ENCODE results near the gene RNF7.
"Not testable (repeated sequence)": the region's sequence is repeated elsewhere in the genome, so short reads cannot be mapped to it uniquely, and the experiment has no call there.

The RNF7 gene

DNA sequence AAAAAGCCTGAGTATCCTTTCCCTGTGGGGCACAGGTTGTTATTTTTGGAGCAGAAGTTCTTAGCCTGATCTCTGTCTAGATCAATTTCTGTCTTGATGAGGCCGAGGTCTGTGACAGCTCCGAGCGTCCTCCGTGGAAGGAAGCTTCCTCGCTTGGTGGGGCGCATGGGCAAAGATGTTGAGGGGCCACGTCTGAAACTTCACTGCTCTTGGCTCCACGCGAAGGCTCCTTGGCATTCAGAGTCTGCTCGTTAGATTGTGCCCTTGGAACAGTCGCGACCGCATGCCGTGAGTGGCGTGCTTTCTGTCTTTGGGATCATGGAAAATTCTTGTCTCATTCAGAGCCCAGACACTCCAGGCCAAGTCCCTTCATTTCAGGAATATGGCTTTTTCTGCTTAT lies 38.8 kb downstream of the RNF7 start:
- Histone ChIP-seq H3K4me3 (no peak overlapping the region), H3K4me1 (no peaks in the 10 kb centered on the region)
- in situ Hi-C loops (cut with MboI; ENCODE audit: low sequenced_read_pairs), result no loop called here

GRCh38 chr3:141777957-141778813 lies 40.1 kb downstream of the RNF7 start:
- DNase-seq (ENCODE audit: low spot score in 2 of 2), result no peak
- Histone ChIP-seq H3K9me3 (no peaks in the 10 kb centered on the region), H3K4me1 (no peaks in the 10 kb centered on the region), H3K4me3 (no peak overlapping the region), H3K36me3 (replicated peaks) (no peaks in the 10 kb centered on the region), H3K27me3 (ENCODE audit: low read depth) (no peaks in the 10 kb centered on the region)
- in situ Hi-C loops (cut with MboI; ENCODE audit: low sequenced_read_pairs), result no loop called here

More for the DNA sequence above, 38.8 kb downstream of the RNF7 start:
- Histone ChIP-seq H3K27me3 (ENCODE audit: low read depth) (no peaks in the 10 kb centered on the region), H3K9me3 (no peaks in the 10 kb centered on the region), H3K36me3 (replicated peaks) (no peaks in the 10 kb centered on the region)
- DNase-seq (ENCODE audit: low spot score in 2 of 2), result no peak

DNA sequence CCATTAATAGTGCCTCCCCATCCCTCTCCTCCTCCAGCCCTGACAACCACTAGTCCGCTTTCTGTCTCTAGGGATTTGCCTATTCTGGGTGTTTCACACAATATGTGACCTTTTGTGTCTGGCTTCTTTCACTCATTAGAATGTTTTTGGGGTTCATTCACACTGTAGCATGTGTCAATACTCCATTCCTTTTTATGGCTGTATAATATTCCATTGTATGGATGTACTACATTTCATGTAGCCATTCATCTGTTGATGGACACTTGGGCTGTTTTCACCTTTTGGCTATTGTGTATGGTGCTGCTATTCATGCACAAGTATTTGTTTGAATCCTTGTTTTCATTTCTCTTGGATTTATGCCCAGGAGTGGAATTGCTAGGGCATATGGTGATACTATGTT lies 41.6 kb downstream of the RNF7 start:
- Histone ChIP-seq H3K9me3 (no peaks in the 10 kb centered on the region), H3K36me3 (replicated peaks) (no peaks in the 10 kb centered on the region), H3K4me1 (no peaks in the 10 kb centered on the region), H3K27me3 (ENCODE audit: low read depth) (no peaks in the 10 kb centered on the region), H3K4me3 (no peak overlapping the region)
- DNase-seq (ENCODE audit: low spot score in 2 of 2), result no peak
- in situ Hi-C loops (cut with MboI; ENCODE audit: low sequenced_read_pairs), result no loop called here

GRCh38 chr3:141782386-141782932 lies 44.4 kb downstream of the RNF7 start:
- Histone ChIP-seq H3K27me3 (ENCODE audit: low read depth) (no peaks in the 10 kb centered on the region), H3K4me1 (no peaks in the 10 kb centered on the region), H3K9me3 (no peaks in the 10 kb centered on the region), H3K4me3 (no peak overlapping the region), H3K36me3 (replicated peaks) (no peaks in the 10 kb centered on the region)
- in situ Hi-C loops (cut with MboI; ENCODE audit: low sequenced_read_pairs), result no loop called here
- no peak for DNase-seq (ENCODE audit: low spot score in 2 of 2)

DNA sequence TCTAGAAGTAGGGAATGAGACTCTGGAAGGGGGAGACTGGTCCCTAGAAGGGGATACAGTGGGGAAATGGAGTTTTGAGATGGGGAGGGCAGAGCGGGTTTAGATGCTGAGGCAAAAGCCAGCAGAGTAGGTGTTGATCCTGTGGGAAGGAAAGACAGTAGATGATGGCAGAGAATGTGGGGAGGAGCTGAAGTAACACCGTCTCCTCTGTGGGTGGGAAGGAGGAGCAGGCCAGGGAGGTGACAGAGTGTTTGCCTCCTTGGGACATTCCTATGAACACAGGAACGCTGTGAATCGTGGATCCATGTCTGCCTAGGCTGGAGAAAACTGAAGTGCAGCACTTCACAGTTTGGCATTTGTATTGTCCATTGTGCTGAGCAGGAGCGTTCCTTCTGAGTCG lies 45.5 kb downstream of the RNF7 start:
- Histone ChIP-seq H3K4me1 (no peaks in the 10 kb centered on the region), H3K4me3 (no peak overlapping the region), H3K36me3 (replicated peaks) (no peaks in the 10 kb centered on the region), H3K27me3 (ENCODE audit: low read depth) (no peaks in the 10 kb centered on the region), H3K9me3 (no peaks in the 10 kb centered on the region)
- in situ Hi-C loops (cut with MboI; ENCODE audit: low sequenced_read_pairs), result no loop called here
- no peak for DNase-seq (ENCODE audit: low spot score in 2 of 2)

DNA sequence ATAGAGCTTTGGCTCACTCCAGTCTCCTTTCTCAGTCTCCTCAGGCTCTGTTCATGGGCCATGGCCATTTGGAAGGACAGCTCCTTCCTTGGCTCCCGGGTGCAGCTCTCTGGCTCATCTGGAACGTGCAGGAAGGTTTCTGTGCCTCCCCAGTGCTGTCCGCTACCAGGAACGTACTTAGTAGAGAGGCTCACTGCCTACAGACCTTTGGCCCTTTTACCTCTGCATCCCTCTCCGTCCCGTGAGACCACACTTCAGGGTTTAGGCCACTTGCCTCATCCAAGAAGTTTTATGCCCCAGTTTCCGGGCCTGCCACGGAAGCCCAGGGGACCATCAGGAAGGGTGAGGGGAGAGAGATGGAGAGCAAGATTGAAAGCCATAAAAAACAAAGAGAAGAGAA lies 46.0 kb downstream of the RNF7 start:
- Histone ChIP-seq H3K4me3 (no peak overlapping the region), H3K9me3 (no peaks in the 10 kb centered on the region), H3K4me1 (no peaks in the 10 kb centered on the region), H3K36me3 (replicated peaks) (no peaks in the 10 kb centered on the region), H3K27me3 (ENCODE audit: low read depth) (no peaks in the 10 kb centered on the region)
- no peak for DNase-seq (ENCODE audit: low spot score in 2 of 2)
- in situ Hi-C loops (cut with MboI; ENCODE audit: low sequenced_read_pairs), result no loop called here

DNA sequence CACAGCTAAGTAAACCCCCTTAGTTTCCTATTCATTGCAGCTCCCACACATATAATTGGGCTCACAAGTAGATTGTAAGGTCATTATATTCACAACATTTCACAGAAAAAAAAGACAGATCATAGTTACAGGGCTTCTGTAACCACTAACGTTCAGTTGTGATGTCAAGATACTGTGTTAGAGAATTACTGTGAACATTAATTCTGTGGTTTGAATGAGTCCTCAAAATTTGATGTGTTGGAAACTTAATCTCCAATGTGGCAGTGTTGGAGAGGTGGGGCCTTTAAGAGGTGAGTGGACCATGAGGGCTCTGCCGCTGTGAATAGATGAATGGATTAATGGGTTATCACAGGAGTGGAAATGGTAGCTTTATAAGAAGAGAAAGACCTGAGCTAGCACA lies 46.4 kb downstream of the RNF7 start:
- no peaks in the 10 kb centered on the region for H3K36me3 ChIP-seq (replicated peaks)
- in situ Hi-C loops (cut with MboI; ENCODE audit: low sequenced_read_pairs), result no loop called here
- H3K27me3 ChIP-seq (ENCODE audit: low read depth), result no peaks in the 10 kb centered on the region
- no peaks in the 10 kb centered on the region for H3K4me1 ChIP-seq
- H3K4me3 ChIP-seq, result no peak overlapping the region
- no peaks in the 10 kb centered on the region for H3K9me3 ChIP-seq
- DNase-seq (ENCODE audit: low spot score in 2 of 2), result no peak

DNA sequence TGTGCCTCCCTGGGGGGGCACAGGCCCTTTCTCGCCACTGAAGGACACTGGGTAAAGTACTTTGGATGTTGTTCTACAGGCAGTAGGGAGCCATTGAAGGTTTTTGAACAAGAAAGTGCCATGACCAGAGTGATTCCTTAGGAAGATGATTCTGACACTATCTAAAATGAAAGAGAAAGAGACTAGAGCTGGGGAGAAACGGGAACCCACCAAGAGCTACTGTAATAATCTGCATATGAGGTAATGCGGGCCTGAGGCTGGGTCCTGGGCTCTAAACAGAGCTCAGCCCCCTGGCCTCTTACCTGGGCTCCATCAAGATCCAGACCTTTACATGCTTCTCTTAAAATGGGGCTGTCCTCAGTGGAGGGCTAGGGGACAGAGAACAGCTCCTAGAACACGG lies 50.1 kb downstream of the RNF7 start:
- in situ Hi-C loops (cut with MboI; ENCODE audit: low sequenced_read_pairs), result no loop called here
- no peak overlapping the region for H3K4me3 ChIP-seq

GRCh38 chr3:141788750-141789149 lies 50.7 kb downstream of the RNF7 start:
- H3K9me3 ChIP-seq; DNase-seq (ENCODE audit: low spot score in 2 of 2); in situ Hi-C loops (cut with MboI; ENCODE audit: low sequenced_read_pairs); H3K27me3 ChIP-seq (ENCODE audit: low read depth); H3K4me1 ChIP-seq; H3K4me3 ChIP-seq; H3K36me3 ChIP-seq (replicated peaks): not testable (repeated sequence)

More for the DNA sequence above, 50.1 kb downstream of the RNF7 start:
- no peak for DNase-seq (ENCODE audit: low spot score in 2 of 2)
- Histone ChIP-seq H3K36me3 (replicated peaks) (no peaks in the 10 kb centered on the region), H3K9me3 (no peaks in the 10 kb centered on the region), H3K4me1 (no peaks in the 10 kb centered on the region), H3K27me3 (ENCODE audit: low read depth) (no peaks in the 10 kb centered on the region)

GRCh38 chr3:141789281-141789680 lies 51.2 kb downstream of the RNF7 start:
- in situ Hi-C loops (cut with MboI; ENCODE audit: low sequenced_read_pairs), result no loop called here

DNA sequence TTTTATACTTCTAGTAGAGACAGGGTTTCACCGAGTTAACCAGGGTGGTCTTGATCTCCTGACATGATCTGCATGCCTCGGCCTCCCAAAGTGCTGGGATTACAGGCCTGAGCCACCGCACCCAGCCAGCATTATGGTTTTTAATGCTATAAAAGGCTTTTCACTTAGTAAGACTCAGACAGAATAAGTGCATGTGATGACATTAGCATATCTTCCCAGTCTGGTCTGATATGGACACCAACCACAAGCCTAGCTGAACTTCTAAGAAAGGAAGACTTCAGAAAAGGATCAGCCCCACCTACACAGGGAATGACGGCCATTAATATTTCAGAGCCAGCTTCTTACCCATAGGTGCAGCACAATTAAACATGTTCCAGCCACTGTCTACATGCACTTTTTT lies 52.1 kb downstream of the RNF7 start:
- H3K36me3 ChIP-seq (replicated peaks), result no peaks in the 10 kb centered on the region
- no peak for DNase-seq (ENCODE audit: low spot score in 2 of 2)
- no peaks in the 10 kb centered on the region for H3K27me3 ChIP-seq (ENCODE audit: low read depth)
- no peaks in the 10 kb centered on the region for H3K4me1 ChIP-seq
- in situ Hi-C loops (cut with MboI; ENCODE audit: low sequenced_read_pairs), result no loop called here
- no peak overlapping the region for H3K4me3 ChIP-seq
- no peaks in the 10 kb centered on the region for H3K9me3 ChIP-seq

More at GRCh38 chr3:141789281-141789680, 51.2 kb downstream of the RNF7 start:
- Histone ChIP-seq H3K36me3 (replicated peaks) (no peaks in the 10 kb centered on the region), H3K27me3 (ENCODE audit: low read depth) (no peaks in the 10 kb centered on the region), H3K4me3 (no peak overlapping the region), H3K4me1 (no peaks in the 10 kb centered on the region), H3K9me3 (no peaks in the 10 kb centered on the region)
- DNase-seq (ENCODE audit: low spot score in 2 of 2), result peak in 1 of 2 experiments; percentile 35

DNA sequence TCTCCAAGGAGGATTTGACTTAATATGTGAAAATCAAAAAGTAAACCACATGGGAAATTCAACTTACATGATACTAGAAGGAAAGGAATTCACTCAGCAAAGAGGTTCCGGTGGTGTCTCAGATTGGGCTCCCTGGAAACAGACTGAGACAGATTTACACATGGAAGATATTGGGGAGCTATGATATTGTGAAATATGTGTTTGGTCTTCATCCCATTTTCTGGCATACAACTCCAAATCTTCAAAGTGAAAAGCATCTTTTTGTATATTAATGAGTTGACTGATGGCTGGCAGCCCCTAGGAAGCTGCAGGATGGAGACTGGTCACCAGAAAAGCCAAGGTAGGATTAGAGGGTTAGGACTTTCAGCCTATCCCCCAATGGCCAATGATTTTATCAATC lies 54.4 kb downstream of the RNF7 start:
- in situ Hi-C loops (cut with MboI; ENCODE audit: low sequenced_read_pairs), result no loop called here
- no peak overlapping the region for H3K4me3 ChIP-seq
- peaks cover 2% of the 10 kb centered on the region; the same call in 1 of the 2 replicates for H3K4me1 ChIP-seq
- H3K9me3 ChIP-seq, result no peaks in the 10 kb centered on the region
- no peak for DNase-seq (ENCODE audit: low spot score in 2 of 2)
- H3K27me3 ChIP-seq (ENCODE audit: low read depth), result no peaks in the 10 kb centered on the region
- H3K36me3 ChIP-seq (replicated peaks), result no peaks in the 10 kb centered on the region

GRCh38 chr3:141793476-141794260 lies 55.6 kb downstream of the RNF7 start:
- no peak for DNase-seq (ENCODE audit: low spot score in 2 of 2)
- in situ Hi-C loops (cut with MboI; ENCODE audit: low sequenced_read_pairs), result no loop called here

DNA sequence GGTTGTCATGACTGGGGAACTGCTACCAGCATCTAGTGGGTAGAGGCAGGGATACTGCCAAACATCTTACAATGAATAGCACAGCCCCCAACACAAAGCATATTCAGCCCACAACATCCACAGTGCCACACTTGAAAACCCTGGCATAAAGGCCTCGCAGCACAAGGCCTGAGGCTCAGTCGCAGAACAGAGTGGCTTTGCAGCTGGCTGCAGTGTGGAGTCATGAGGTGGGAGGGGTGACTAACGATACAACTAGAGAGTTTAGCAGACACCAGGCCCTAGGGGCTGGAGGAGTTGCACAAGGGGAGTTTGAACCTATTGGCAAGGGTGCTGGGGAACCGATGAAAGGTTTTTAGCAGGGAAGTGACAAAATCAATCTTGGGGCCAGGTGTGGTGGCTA lies 57.2 kb downstream of the RNF7 start:
- in situ Hi-C loops (cut with MboI; ENCODE audit: low sequenced_read_pairs), result no loop called here
- Histone ChIP-seq H3K4me3 (no peak overlapping the region), H3K9me3 (no peaks in the 10 kb centered on the region), H3K4me1 (peaks cover 2% of the 10 kb centered on the region; the same call in 1 of the 2 replicates), H3K36me3 (replicated peaks) (no peaks in the 10 kb centered on the region), H3K27me3 (ENCODE audit: low read depth) (no peaks in the 10 kb centered on the region)
- no peak for DNase-seq (ENCODE audit: low spot score in 2 of 2)

More at GRCh38 chr3:141793476-141794260, 55.6 kb downstream of the RNF7 start:
- Histone ChIP-seq H3K4me1 (peaks cover 2% of the 10 kb centered on the region; the same call in 1 of the 2 replicates), H3K9me3 (no peaks in the 10 kb centered on the region), H3K4me3 (no peak overlapping the region), H3K36me3 (replicated peaks) (no peaks in the 10 kb centered on the region), H3K27me3 (ENCODE audit: low read depth) (no peaks in the 10 kb centered on the region)

All from HAP-1 (cell line).